Medulla oblongata (tissue), 1 donor: ENCODE results near the gene STK11IP.

ENCODE experiments used
- DNase-seq: peaks from one replicate; pipeline ENCODE4 v3.0.0-alpha.2; 2015; ENCODE audit errors: extremely low spot score

STK11IP gene

GRCh38 chr2:219634171-219634940, 36.7 kb downstream of the STK11IP start:
- no peak for DNase-seq

- no peak for DNase-seq
Measured at GRCh38 chr2:219634951-219635751, 37.5 kb downstream of the STK11IP start.

GRCh38 chr2:219636144-219636915, 38.7 kb downstream of the STK11IP start:
- no peak for DNase-seq

- no peak for DNase-seq
Measured at GRCh38 chr2:219636941-219637841, 39.5 kb downstream of the STK11IP start.

- no peak for DNase-seq
Measured at GRCh38 chr2:219637842-219638185, 40.2 kb downstream of the STK11IP start.

GRCh38 chr2:219638217-219638947, 40.7 kb downstream of the STK11IP start:
- no peak for DNase-seq

GRCh38 chr2:219638948-219639755, 41.5 kb downstream of the STK11IP start:
- DNase-seq = no peak

GRCh38 chr2:219641390-219642068, 43.9 kb downstream of the STK11IP start:
- no peak for DNase-seq

- no peak for DNase-seq
Measured at GRCh38 chr2:219642069-219642454, 44.4 kb downstream of the STK11IP start.

GRCh38 chr2:219642465-219643083, 44.9 kb downstream of the STK11IP start:
- peak; percentile 97 for DNase-seq

- no peak for DNase-seq
Measured at GRCh38 chr2:219643084-219643473, 45.4 kb downstream of the STK11IP start.

- DNase-seq = no peak
Measured at GRCh38 chr2:219643788-219644398, 46.2 kb downstream of the STK11IP start.

GRCh38 chr2:219644801-219645480, 47.3 kb downstream of the STK11IP start:
- DNase-seq = peak; percentile 6

GRCh38 chr2:219645631-219646527, 48.2 kb downstream of the STK11IP start:
- DNase-seq = no peak

- no peak for DNase-seq
Measured at GRCh38 chr2:219648176-219648575, 50.5 kb downstream of the STK11IP start.

- no peak for DNase-seq
Measured at GRCh38 chr2:219648963-219649362, 51.3 kb downstream of the STK11IP start.
